GM21825 (cell line): ENCODE results near the gene NTRK1.
"Not testable (repeated sequence)": the region's sequence is repeated elsewhere in the genome, so short reads cannot be mapped to it uniquely, and the experiment has no call there.

ENCODE experiments used
- ATAC-seq: cut with Tn5 transposase; IDR thresholded peaks from one replicate; pipeline ENCODE4 v1.9.1; 2021; ENCODE audit warnings: mild to moderate bottlenecking, moderate library complexity; ENCODE audit not compliant: unreplicated experiment

Gene NTRK1

GRCh38 chr1:156911577-156912298 lies 51.1 kb downstream of the NTRK1 start:
- no peak for ATAC-seq

GRCh38 chr1:156912310-156912709 lies 51.6 kb downstream of the NTRK1 start:
- ATAC-seq = no peak

- no peak for ATAC-seq
These were observed 52.5 kb downstream of the NTRK1 start for GRCh38 chr1:156912861-156913808.

- ATAC-seq = no peak
These were observed 53.2 kb downstream of the NTRK1 start for GRCh38 chr1:156913809-156914387.

GRCh38 chr1:156914440-156914856 lies 53.8 kb downstream of the NTRK1 start:
- ATAC-seq = no peak

GRCh38 chr1:156920233-156921052 lies 59.8 kb downstream of the NTRK1 start, which contains the start of gene LRRC71:
TSS of gene LRRC71 (plus strand) at chr1:156920632. CDS start at chr1:156920804, 172 bp downstream.
- no peak for ATAC-seq

GRCh38 chr1:156921053-156921529 lies 60.4 kb downstream of the NTRK1 start:
- no peak for ATAC-seq

GRCh38 chr1:156922986-156923669 lies 62.5 kb downstream of the NTRK1 start:
- ATAC-seq = no peak

- ATAC-seq = no peak
These were observed 63.2 kb downstream of the NTRK1 start for GRCh38 chr1:156923670-156924477.

- no peak for ATAC-seq
These were observed 64.0 kb downstream of the NTRK1 start for GRCh38 chr1:156924478-156925153.

- ATAC-seq = no peak
These were observed 64.7 kb downstream of the NTRK1 start for GRCh38 chr1:156925154-156926010.

GRCh38 chr1:156926175-156926574 lies 65.5 kb downstream of the NTRK1 start:
- no peak for ATAC-seq

- not testable (repeated sequence) for ATAC-seq
These were observed 66.0 kb downstream of the NTRK1 start for GRCh38 chr1:156926695-156927094.

GRCh38 chr1:156927215-156928042 lies 66.8 kb downstream of the NTRK1 start:
- ATAC-seq = no peak

- ATAC-seq = no peak
These were observed 67.5 kb downstream of the NTRK1 start for GRCh38 chr1:156928043-156928602.

- ATAC-seq = no peak
These were observed 69.1 kb downstream of the NTRK1 start for GRCh38 chr1:156929596-156930238.
